Stimulated activated naive CD4-positive, alpha-beta T cell treated with Interleukin-2 at 50 U/mL for 16 hours (primary cell): ENCODE data around the gene MLST8.

ENCODE experiments used
- DNase-seq: peaks from one replicate; lab custom pipeline; 2025; lab: John Stamatoyannopoulos, UW

MLST8 gene

DNA sequence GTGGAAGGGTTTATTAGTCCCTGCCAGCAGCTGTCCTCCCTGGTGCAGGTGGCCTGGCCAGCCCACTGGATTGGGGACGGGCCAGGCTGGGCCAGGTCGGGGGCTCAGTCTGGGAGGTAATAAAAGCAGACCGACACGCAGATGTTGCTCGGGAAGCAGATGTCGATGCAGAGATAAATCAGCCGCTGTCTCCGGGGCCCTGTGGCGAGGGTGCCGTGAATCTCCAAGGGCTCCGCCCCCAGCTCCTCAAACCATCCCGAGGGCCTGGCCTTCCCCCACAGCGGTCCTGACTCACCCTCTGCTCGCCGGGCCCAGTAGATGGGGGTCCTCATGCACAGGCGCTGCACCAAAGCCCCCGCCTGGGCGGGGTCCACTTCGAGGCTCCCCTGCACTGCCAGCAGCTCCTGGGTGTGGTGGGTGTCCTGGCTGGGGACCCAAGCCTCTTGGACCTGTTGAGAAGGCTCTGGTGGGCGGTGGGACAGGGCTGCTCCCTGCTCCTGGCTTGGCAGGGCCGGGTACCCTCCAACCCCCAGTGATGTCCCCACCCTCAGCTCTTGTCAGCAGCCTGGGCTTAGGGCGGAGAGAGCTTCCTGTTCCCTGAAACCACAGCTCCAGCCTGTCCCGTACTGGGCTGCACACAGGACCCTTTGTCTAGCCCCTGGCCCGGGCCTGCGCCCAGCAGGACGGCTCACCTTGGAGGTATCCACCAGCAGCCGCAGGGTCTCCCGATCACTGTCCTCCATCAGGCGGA is 4.2 kb downstream of the MLST8 start:
- no peak for DNase-seq

DNA sequence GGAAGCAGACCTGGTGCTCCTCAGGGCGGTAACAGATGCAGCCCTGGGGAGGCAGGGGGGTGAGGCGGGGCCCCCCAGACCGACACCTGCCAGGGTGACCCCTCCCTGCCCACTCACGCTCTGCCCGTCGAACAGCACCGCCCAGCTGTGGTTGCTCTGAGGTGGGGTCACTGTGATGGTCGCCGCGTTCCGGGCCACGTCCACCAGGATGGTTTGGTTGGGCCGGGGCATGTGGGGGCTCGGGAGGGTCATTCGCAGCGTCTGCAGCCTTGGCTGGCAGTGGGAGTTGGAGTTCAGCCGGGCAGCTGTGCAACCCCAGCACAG is 4.7 kb downstream of the MLST8 start:
- DNase-seq: no peak

DNA sequence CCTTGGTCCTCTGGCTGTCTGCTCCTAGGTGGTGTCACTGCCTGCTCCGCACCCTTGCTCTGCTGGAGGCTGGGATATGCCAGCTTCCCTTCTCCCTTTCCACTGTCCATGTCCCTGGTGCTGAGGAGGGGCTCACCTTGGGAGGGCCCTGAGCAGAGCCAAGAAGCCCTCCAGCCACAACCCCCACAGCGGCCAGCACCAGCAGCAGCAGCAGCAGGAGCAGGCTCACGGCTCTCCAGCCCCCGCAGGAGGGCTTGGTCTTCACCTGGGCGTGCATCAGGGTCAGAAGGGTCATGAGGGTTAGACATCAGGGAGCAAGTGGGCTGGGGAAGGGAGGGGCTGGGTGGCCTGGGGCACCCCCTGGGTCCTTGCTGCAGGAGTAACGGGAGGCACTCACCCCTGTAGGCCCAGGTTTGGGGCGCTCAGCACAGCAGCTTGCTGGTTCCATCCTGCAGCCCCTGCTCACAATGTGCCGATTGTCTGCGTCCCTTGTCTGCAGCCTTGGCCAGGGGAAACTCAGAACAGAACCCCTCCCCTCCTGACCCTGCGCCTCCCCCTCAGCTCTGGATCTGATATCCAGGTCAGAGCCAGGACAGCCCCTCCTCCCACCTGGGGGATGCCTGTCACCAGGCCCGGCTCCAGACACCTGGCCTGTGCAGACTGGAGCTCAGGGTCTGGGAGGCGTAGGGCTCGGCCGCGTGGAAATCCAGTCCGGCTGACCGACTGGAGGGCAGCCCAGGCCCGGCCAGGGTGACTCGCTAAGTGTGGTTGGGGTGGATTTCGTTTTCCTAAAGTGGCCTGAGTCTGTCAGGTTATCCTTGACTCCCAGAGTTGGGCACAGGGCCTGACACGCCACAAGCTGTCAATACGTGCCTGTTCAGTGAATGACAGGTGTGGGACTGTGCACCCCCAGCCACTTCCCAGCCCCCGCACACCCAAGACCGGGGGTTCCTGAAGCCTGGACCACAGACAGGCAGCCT is 5.4 kb downstream of the MLST8 start, which contains the start of gene BRICD5:
Gene BRICD5, minus strand, starts transcription at position 478 of the 980 bp plus-strand sequence. Its CDS starts 30 bp downstream, at position 448.
- no peak for DNase-seq

DNA sequence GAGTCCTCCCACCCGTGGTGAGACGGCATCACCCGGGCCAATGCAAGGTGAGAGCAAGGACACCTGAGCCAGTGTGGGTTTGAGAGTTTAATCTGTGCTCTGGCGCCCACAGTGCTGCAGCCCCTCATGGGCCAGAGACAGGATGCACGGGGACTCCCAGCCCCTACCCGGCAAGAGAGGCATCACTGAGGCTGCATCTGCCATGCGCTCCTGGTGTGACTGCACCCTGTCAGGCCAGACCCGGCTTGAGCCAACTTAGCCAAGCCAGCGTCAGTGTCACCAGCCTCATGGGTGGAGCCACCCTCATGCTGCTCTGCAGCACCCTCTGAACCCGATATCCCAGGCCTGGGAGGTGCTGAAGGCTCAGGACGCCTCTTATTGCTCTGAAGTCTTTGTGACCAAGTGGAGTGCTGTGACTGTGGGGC is 6.7 kb downstream of the MLST8 start:
- DNase-seq: no peak

DNA sequence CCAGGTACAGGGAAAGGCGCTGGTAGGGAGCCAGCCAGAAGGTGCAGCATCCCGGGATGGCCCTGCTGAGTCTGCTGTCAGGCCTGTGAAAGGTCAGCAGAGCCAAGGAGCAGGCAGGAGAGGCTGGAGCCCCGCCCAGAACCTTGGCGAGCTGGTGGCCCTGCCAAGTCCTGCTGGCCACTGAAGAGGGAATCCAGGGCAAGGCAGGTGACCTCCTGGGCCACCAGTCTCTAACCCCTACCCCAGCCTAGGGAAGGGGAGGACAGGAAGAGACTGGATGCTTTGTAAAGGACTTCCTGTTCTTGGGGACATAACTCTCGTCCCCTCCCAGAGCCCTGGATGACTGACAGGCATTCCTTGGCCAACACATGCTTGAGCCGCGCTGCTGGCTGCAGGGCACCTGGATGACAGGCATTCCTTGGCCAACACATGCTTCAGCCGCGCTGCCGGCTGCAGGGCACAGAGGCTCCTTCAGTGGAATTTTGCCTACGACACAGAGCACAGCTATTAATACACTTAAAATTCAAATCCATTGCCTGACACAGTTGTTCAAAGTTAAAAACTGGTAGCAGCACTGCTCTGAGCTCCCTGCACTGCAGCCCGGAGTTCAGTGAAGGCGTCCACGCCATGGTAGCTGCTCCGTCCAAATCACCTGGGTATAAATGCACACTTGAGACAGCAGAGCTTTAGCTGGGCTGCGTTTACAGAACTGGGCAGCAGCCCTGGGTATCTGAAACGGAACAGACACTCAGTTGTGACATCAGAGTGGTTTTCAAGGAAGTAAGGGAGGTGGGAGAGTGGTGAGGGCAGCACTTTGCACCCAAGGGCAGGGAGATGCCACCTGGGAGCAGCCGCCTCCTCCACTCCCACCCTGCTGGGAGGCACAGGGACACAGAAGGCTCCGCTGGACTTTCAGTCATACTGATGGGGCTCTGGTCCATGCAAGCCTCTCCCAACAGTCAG is 7.4 kb downstream of the MLST8 start:
- DNase-seq: no peak

DNA sequence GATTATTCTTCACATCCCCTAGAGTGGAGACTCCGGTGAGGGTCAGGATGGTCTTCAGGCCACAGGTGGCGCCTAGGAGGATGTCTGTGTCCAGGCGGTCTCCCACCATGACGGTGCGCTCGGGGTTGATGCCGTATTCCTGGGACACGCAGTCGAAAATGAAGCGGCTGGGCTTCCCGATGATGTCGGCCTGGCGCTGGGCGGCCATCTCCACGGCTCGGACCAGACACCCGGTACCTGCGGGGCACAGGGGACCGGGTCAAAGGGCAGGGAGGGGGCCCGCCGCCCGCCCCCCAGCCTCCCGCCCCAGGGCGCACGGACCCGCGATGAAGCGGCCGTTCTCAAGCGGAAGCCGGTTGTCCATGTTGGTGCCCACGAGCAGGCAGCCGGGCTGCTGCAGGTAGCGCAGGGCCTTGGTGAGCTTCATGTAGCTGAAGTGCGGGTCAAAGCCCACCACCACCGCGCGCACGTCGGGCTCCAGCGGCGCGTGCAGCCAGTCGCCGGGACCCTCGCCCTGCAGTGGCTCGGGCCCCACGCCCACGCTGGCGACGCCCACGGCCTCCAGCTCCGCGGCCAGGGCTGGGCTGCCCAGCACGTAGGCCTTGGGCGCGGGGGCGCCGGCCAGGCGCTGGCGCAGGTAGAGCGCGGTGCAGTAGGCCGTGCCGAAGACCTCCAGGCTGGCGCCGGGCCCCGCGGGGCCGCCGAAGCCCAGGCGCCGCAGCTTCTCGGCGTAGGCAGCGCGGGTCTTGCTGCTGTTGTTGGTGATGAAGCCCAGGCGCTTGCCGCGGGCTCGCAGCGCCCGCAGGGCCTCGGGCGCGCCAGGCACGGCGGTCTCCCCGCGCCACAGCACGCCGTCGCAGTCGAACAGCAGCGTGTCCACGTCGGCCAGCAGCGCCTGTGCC is 8.8 kb downstream of the MLST8 start:
- no peak for DNase-seq

DNA sequence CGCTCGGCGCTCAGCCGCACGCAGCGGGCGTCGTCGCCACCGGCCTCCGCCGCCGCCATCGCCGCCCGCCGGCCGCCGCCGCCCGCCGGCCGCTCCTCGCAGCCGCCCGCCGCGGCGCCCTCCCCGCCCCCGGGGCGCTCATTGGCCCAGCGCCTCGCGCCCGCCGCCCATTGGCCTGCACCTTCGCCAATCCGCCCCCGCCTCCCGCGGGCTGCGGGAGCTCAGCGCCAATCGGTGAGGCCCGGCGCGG is 9.4 kb downstream of the MLST8 start, which contains the start of gene PGP:
Gene PGP, minus strand, starts transcription at position 122 of the 250 bp plus-strand sequence. Its CDS starts 63 bp downstream, at position 59.
- DNase-seq: no peak

DNA sequence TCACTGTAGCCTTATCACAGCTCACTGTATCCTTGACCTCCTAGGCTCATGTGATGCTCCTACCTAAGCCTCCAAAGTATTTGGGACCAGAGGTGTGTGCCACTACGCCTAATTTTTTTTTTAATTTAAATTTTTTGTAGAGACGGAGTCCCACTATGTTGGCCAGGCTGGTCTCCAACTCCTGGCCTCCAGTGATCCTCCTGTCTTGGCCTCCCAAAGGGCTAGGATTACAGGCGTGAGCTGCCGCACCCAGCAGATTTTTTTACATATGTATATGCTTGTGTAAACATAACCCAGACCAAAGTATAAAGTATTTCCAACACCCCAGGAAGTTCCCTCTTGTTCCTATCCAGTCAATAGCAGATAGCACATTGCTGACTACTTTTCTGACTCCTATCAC is 11.1 kb downstream of the MLST8 start:
- no peak for DNase-seq

DNA sequence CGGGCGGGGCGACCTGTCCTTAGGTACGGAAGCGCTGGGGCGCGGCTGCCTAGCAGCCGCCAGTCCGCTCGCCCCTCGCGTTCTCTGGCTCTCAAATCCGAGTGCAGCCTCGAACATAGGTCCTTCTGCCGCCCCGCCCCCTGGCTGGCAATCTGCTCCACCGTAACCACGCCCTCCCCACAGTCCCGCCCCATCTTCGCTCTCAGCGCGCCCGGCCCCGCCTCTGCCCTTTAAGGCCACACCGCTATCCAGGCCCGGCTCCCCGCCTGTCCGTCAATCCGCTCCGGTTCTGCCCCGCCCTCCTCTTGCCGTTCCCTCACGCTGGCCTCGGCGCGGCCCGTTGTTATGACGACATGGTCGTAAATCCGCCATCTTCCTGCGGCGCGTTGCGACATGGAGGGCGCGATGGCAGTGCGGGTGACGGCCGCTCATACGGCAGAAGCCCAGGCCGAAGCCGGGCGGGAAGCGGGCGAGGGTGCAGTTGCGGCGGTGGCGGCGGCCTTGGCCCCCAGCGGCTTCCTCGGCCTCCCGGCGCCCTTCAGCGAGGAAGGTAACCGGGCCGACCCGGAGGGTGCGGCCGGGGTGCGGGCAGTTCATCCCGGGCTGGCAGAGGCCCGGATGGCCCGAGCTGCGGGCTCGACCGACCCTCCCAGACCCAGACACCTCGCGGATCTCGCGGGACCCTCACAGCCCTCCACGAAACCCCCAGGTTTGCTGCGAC is 18.1 kb downstream of the MLST8 start, which contains the start of gene E4F1:
Gene E4F1, plus strand, starts transcription at position 371 of the 721 bp plus-strand sequence. Its CDS starts 23 bp downstream, at position 394.
- DNase-seq: peak; percentile 100

DNA sequence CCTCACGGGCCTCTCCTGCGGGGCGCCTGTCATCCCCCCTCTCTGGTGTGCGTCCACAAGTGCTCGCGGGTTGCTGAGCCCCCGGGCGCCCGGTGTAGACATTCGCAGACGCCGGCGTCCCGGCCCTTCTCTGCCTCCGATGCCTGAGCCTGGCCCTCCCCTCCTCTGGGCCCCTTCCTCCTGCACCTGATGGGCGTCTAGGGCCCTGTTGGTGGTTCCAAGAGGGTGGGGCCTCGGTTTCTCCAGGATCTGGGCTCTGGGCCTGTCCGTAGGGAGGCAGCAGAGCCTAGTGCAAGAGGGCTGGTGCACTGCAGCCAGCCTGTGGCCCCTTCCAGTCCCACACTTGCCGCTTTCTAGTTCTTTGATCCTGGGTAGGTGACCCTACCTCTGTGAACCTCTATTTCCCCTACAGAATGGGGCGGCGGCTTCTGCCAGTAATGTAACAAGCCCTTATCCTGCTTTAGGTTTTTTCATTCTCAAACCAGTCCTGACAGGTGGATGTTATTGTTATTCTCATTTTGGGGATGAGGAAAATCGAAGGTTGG is 18.8 kb downstream of the MLST8 start:
- peak; percentile 13 for DNase-seq

DNA sequence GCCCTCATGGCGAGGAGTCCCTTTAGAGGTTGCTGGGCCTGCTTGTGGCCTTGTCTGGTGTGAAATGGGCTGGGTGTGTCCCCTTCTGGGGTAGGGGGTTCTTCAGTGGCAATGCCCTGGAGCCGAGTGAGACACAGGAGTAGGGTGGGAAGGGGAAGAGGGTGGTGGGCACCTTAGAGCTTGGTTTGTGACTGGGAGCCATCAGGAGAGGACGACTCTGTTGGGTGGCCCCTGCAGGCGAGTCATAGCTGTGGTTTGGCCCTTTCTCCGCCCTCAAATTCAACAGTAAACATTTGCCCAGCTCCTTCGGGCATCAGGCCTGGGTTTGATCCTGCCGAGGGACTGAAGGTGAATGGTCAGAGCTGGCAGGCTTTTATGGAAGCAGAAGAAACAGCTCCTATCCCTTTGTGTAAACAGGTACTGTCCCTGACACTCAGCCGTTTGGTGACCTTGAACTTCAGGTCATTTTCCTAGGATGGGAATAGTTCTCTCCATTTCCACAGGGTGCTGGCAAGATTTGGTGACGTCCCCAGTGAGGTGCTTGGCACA is 21.1 kb downstream of the MLST8 start:
- DNase-seq: no peak

DNA sequence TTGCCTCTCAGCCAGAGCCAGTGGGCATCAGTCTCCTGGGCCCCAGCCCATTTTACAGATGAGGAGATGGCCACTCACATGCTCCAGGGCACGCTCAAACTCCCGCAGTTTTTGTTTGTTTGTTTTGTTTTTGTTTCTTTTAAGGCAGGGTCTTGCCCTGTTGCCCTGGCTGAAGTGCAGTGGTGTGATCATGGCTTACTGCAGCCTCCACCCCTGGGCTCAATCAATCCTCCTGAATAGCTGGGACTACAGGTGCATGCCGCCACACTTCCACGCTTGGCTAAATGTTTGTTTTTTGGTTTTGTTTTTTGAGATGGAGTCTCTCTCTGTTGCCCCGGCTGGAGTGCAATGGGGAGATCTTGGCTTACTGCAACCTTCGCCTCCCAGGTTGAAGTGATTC is 21.7 kb downstream of the MLST8 start:
- DNase-seq: no peak

DNA sequence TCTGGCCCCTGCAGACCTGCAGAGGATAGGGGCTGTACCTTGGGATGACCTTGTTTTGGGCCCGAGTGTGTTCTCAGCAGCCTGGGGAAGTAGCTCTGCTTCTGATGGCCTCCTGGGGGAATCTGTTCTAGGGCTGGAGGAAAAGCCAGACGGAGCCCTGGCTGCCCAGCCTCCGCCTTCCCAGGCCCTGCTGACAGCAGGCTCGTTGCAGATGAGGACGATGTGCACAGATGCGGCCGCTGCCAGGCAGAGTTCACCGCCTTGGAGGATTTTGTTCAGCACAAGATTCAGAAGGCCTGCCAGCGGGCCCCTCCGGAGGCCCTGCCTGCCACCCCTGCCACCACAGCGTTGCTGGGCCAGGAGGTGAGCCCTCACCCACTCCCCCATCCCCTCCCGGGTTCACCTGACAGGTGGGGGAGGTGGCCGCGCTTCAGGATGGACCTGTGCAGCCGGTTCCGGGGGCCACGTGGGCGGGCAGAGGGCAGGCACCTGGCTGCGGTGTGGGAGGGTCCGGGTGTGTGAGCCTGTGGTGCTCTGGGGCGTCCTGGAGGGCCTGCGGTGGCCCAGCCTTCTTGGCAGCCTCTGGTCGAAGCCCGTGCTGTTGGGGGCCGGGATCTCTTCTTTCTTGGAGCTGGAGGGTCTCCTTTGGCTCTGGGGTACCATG is 23.0 kb downstream of the MLST8 start:
- DNase-seq: no peak

DNA sequence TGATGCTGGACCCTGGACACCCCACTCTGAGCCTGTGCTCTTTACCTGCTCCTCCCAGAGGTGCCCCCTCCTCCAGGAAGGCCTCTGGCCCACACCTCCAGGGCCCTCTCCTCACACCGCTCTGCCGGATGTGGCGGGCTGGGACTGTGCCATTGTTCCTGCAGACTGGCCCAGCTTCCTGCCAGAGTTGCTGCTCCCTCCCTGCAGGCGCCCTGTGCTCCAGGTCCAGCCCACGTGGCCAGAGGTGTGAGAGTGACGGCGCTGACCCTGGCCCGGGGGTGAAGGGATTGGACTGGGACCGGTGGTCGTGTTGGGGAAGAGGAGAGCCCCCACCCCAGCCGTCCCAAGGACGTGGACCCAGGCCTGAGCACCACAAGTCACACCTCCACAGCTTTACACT is 23.8 kb downstream of the MLST8 start:
- DNase-seq: no peak

DNA sequence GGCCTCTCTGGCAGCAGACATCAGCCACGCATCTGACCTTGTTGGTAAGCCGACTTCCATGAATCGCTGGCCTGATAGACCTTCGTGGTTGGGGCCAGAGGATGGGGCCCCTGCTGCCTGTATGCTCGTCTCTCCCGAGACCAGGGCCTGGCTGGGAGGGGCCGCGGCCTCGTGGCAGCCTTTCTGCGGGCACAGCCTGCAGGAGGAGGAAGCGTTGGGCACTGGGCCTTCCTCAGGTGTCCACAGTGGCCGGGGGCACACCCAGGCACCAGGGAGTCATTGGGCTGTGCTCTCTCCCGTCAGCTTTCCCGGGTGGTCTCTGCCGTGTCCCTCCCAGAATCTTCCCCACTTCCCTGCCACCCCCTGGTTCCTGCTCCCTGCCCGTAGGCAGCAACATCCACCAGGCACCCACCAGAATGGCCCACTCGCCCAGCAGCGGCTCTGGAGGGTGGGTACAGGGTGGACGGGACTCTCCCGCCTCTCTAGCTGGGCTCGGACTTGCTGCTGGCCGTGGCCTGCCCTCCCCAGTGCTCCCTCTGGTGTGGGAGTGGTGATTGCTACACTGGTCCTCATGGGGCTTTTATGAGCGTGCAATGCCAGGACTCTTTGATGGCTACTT is 24.5 kb downstream of the MLST8 start:
- no peak for DNase-seq

DNA sequence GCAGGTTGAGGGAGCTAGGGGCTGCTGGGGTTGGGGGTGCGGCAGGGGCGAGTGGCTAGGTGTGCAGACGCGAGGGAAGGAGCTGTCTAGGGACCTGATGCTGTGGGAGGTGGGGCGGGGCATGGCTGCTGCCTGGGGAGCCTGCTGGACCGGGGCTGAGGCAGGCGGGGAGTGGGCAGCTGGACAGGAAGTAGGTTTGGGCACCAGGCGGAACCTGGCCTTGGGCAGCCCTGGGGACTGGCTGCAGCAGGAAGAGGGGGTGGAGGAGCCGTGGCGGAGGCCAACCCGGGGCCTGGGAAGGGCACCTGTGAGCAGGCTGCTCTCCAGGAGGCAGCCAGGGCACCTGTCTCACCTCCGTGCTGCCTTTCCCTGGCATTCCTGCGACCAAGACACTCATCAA is 25.1 kb downstream of the MLST8 start:
- DNase-seq: no peak

DNA sequence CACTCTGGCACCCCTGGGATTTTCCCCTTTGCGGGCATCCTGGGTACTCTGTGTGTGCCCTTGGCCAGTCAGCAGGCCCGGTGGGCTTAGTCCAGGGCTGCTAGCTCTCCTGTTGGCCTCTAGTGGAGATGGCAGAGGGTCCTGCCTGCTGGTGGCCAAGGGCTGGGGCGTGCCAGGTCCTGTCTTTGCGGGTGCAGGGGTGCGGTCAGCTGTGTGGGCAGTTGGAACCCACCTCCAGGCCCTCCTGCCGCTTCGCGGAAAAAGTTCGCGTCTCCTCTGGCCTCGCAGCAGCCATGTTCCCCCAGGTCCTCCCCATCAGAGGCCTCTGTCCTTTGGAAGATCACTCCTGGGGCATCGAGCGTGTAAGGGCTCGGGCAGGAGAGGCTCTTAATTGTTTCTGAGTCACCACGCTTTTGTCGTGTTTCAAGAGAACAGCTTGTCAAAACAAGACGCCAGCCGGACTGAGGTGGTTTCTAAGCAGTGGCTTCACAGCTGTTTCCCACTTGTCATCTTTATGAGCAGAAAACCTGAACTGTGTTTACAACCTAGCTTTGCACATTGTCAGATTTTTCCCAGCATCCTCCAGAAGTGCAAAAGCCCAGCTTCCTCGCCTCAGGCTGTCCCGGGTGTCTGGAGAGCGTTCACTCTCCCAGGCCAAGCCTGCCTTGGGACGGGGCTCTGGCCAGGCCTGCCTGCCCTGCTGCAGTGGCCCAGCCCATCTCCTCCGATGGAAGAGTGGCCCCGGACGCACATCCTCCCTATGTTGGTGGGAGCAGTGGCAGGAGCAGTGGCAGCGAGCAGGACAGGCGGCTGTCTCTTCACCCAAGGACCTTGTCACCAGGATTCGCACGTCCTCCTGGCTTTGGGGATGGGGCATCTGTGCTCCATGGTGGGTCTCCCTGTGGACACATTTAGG is 26.0 kb downstream of the MLST8 start:
- no peak for DNase-seq
